Retinal pigment epithelial cell (primary cell): Measurements from ENCODE around the gene IGDCC3.

ENCODE experiments used
- DNase-seq: peaks from one replicate; pipeline ENCODE4 v3.0.0-alpha.2; 2010; ENCODE audit warnings: low read depth
- H3K4me3 ChIP-seq: 2 replicates; pipeline ENCODE4 v1.5.1; 2011; ENCODE audit warnings: mild to moderate bottlenecking, low read length, control low read depth, moderate library complexity
- CTCF ChIP-seq: conservative IDR thresholded peaks from 2 replicates; pipeline ENCODE4 v1.5.1; 2011; ENCODE audit warnings: low read depth, low read length, control low read depth, inconsistent platforms

The IGDCC3 gene

DNA sequence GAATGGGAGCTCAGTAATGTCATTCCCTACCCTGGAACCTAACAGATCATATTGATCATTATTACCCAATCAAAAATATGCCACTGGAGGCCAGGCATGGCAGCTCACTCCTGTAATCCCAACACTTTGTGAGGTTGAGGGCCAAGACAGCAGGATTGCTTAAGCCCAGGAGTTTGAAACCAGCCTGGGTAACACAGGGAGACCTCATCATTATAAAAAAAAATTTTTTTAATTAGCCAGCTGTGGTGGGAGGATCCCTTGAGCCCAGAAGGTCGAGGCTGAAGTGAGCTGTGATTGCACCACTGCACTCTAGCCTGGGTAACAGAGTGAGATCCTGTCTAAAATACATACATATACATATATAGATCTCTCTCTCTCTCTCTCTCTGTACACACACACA lies 34.8 kb upstream of the IGDCC3 start:
- no peak for TF ChIP-seq CTCF

DNA sequence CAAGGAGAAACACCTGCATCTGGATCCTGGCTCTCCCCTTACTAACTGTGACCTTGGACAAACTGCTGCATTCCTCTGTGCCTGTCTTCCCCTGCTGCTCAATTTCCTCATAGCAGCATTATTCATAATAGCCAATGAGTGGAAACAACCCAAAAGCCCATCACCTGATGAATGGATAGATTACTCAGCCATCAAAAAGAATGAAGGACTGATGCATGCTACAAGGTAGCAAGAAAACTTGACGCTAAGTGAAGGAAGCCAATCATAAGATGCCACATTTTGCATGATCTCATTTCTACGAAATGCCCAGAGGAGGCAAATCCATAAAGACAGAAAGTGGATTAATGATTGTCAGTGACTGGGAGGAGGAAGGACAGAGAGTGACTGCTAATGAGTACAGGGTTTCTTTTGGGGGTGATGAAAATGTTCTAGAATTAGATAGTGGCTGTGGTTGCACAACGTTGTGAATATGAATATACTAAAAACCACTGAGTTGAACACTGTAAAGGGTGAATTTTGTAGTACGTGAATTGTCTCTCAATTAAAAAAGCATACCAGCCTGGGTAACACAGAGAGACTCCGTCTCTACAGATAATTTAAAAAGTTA lies 33.8 kb upstream of the IGDCC3 start:
- no peak for DNase-seq
- H3K4me3 ChIP-seq, result no peak overlapping the region
- TF ChIP-seq CTCF, result no peak

More for the DNA sequence above, 34.8 kb upstream of the IGDCC3 start:
- H3K4me3 ChIP-seq, result no peak overlapping the region
- no peak for DNase-seq

DNA sequence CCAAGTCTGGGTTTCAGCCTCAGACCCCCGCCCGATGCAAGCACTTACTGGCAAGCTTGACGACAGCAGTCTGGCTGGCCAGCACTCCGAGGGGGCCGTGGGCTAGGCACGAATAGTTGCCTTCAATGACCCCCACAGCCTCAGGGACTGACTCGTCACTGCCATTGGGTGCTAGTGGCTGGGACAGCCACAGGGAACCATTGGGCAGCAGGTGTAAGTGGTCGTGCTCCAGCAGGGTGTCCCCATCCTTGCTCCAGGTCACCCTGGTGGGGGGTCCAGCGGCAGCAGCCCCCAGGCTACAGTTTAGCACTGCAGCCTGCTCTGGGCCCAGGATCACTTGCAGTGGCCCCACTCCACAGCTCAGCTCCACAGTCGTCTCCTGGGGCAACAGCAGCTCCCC lies 33.2 kb upstream of the IGDCC3 start:
- no peak for DNase-seq
- no peak overlapping the region for H3K4me3 ChIP-seq
- TF ChIP-seq CTCF, result no peak

- no peak for TF ChIP-seq CTCF
- no peak for DNase-seq
- no peak overlapping the region for H3K4me3 ChIP-seq
These were observed 32.2 kb upstream of the IGDCC3 start for GRCh38 chr15:65410036-65410435.

GRCh38 chr15:65409036-65409631 lies 31.3 kb upstream of the IGDCC3 start:
- no peak for DNase-seq
- H3K4me3 ChIP-seq, result no peak overlapping the region
- no peak for TF ChIP-seq CTCF

GRCh38 chr15:65408324-65409035 lies 30.7 kb upstream of the IGDCC3 start:
- no peak overlapping the region for H3K4me3 ChIP-seq
- no peak for TF ChIP-seq CTCF
- no peak for DNase-seq

DNA sequence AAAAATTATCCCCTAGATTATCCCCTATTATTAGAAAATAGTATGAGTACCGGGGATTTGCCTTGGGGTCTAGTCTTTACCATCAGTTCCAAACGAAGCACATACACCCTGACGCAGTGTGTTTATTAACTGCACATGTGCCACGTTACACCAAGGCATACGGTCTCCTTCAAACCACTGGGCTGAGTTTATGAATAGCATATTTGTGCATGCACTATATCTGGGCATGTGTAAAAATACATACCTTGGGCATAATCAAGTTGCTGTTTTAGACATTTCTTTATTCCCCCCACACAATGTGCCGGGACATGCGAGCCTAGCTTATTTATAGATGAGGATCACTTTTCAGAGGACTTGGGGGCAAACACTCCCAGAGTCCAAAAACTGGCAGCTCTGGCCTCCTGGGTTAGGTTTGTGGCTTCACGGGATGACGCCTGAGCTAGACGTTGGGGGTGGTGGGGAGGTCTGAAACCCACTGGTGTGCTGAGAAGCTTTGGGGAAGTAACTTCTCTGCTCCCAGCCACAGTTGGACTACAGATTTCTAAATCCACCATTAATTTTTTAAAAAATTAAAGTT lies 28.7 kb upstream of the IGDCC3 start:
- no peak overlapping the region for H3K4me3 ChIP-seq
- TF ChIP-seq CTCF, result no peak
- no peak for DNase-seq
